ENCODE results near the gene NRIP2. TPM values are rescaled to one million over a fixed set of nuclear protein-coding genes. Genes with fewer than 3 reads are reported as not detected.

The NRIP2 gene
- total RNA-seq, 1 donor from 2014 or later, result not detected

GRCh38 chr12:2833810-2834209, 1.0 kb downstream of the NRIP2 start:
- DNase-seq (ENCODE audit: low spot score in 2 of 2, unreplicated experiment in 2 of 2), result no peak
- TF ChIP-seq CTCF (IDR thresholded peaks at IDR 0.05; ENCODE audit: unreplicated experiment), result no peak
- no peak overlapping the region for H3K27ac Mint-ChIP-seq
- no peaks in the 10 kb centered on the region for H3K9me3 Mint-ChIP-seq
- peaks cover 16% of the 10 kb centered on the region for H3K4me1 Mint-ChIP-seq
- no peak overlapping the region for H3K4me3 Mint-ChIP-seq
- no peaks in the 10 kb centered on the region for H3K27me3 Mint-ChIP-seq (ENCODE audit: low read depth)
- H3K36me3 Mint-ChIP-seq, result peaks cover 13% of the 10 kb centered on the region

GRCh38 chr12:2833327-2833726, 1.5 kb downstream of the NRIP2 start:
- Mint-ChIP-seq H3K27me3 (ENCODE audit: low read depth) (no peaks in the 10 kb centered on the region), H3K36me3 (peaks cover 15% of the 10 kb centered on the region), H3K27ac (no peak overlapping the region), H3K4me1 (peaks cover 16% of the 10 kb centered on the region), H3K4me3 (no peak overlapping the region), H3K9me3 (no peaks in the 10 kb centered on the region)
- DNase-seq (ENCODE audit: low spot score in 2 of 2, unreplicated experiment in 2 of 2), result no peak
- TF ChIP-seq CTCF (IDR thresholded peaks at IDR 0.05; ENCODE audit: unreplicated experiment), result no peak

- TF ChIP-seq CTCF (IDR thresholded peaks at IDR 0.05; ENCODE audit: unreplicated experiment), result no peak
- no peak overlapping the region for H3K4me3 Mint-ChIP-seq
- no peaks in the 10 kb centered on the region for H3K27me3 Mint-ChIP-seq (ENCODE audit: low read depth)
- H3K36me3 Mint-ChIP-seq, result peaks cover 19% of the 10 kb centered on the region
- H3K4me1 Mint-ChIP-seq, result peaks cover 16% of the 10 kb centered on the region
- no peak overlapping the region for H3K27ac Mint-ChIP-seq
- no peaks in the 10 kb centered on the region for H3K9me3 Mint-ChIP-seq
- DNase-seq (ENCODE audit: low spot score in 2 of 2, unreplicated experiment in 2 of 2), result no peak
These were observed 2.2 kb downstream of the NRIP2 start for GRCh38 chr12:2832550-2833127.

GRCh38 chr12:2829275-2829674, 5.6 kb downstream of the NRIP2 start:
- Mint-ChIP-seq H3K4me1 (peaks cover 3% of the 10 kb centered on the region), H3K27ac (no peak overlapping the region), H3K27me3 (ENCODE audit: low read depth) (no peaks in the 10 kb centered on the region), H3K9me3 (no peaks in the 10 kb centered on the region), H3K4me3 (no peak overlapping the region), H3K36me3 (peaks cover 27% of the 10 kb centered on the region)
- no peak for DNase-seq (ENCODE audit: low spot score in 2 of 2, unreplicated experiment in 2 of 2)
- TF ChIP-seq CTCF (IDR thresholded peaks at IDR 0.05; ENCODE audit: unreplicated experiment), result no peak

GRCh38 chr12:2826721-2827515, 7.9 kb downstream of the NRIP2 start:
- no peak overlapping the region for H3K4me3 Mint-ChIP-seq
- no peaks in the 10 kb centered on the region for H3K9me3 Mint-ChIP-seq
- peaks cover 44% of the 10 kb centered on the region for H3K36me3 Mint-ChIP-seq
- H3K27me3 Mint-ChIP-seq (ENCODE audit: low read depth), result no peaks in the 10 kb centered on the region
- no peak for TF ChIP-seq CTCF (IDR thresholded peaks at IDR 0.05; ENCODE audit: unreplicated experiment)
- no peaks in the 10 kb centered on the region for H3K4me1 Mint-ChIP-seq
- DNase-seq (ENCODE audit: low spot score in 2 of 2, unreplicated experiment in 2 of 2), result no peak
- no peak overlapping the region for H3K27ac Mint-ChIP-seq

Data from mesothelial cell of epicardium (in vitro differentiated cells).